ENCODE results near the gene LGALS1.

Gene LGALS1

DNA sequence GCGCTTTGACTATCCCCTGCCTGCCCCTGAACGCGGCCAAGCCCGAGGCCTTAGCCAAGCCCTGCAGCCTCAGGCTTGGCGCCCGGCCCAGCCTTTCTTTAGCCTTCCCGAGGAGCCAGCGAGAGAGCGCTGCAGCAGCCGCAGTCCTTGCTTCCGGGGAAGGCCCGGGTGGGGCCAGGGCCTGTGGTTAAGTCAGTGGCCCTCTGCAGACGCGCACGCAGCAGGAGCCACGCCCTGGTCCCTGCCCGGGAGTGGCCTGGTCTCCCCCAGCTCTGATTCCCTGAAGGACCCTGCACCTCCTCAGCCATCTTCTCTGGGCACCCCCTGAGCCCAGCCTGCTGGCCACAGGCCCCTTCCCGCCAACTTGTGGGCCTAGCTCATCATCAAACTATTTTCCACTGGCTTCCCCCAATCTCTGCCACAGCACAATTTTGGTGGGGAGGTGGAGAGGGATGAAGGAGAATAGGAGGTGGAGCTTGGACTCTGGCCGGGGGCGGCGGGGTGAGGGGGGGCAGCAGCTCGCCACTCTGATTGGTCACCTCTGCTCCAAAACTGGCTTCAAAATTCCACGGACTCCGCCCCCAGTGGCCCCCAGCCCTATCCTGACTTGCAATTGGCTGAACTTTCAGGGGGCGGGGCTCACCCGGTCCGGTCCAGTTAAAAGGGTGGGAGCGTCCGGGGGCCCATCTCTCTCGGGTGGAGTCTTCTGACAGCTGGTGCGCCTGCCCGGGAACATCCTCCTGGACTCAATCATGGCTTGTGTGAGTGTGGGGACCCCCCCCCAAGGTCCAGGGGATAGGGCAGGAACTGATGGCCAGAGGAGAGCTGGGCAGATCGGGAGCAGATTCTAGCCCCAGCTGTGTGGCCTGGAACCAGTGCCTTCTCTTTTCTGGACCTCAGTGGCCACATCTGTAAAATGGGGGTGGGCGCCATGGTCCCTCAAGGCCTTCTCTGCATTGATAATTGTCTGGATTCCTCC, at the start of gene LGALS1:
LGALS1 (plus strand) TSS at position 686 of the 979 bp plus-strand sequence; CDS start at position 753, 67 bp downstream.
- DNase-seq (ENCODE audit: low read depth in 2 of 2), result peak in 1 of 2 experiments; percentile 59

GRCh38 chr22:37625737-37626136, 49.7 kb upstream of the LGALS1 start:
- DNase-seq (ENCODE audit: low read depth in 2 of 2), result no peak

DNA sequence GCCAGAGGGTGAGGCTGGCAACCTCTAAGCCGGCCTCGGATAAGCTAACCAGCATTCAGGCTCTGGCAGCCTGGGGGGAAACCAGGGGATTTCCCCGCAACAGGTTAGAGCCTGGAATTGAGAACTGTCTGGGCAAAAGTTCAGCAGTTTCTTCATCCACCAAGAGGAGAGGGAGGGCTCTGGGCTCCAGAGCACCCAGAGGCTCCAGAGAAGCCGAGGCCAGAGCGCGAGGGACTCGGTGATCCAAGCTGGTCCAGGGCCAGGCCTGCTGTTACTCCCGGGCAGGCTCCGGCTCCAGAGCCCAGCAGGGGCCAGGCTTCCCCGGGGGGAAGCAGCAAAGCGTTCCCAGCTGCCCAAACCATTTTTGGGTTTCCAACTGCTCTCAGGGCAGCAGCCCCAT, 49.3 kb upstream of the LGALS1 start:
- DNase-seq (ENCODE audit: low read depth in 2 of 2), result no peak

- DNase-seq (ENCODE audit: low read depth in 2 of 2), result no peak
Observed at GRCh38 chr22:37626556-37627075, 48.8 kb upstream of the LGALS1 start.

DNA sequence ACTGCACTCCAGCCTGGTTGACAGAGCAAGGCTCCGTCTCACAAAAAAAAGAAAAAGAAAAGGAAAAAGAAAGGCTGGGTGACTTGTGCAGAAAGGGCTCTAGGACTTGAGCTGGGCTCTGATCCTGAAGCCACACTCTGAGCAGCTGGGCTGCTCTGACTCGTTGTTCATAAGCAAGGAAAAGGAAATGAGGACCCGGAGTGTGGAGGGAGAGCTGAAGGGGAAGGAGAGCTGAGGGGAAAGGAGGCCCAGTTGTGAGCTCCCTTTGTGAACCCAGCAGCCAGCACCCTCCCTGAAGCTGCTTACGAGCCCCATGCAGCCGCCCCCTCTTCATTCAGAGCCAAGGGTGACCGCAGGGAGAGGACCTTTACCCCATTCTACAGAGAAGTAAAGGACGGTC, 48.3 kb upstream of the LGALS1 start:
- DNase-seq (ENCODE audit: low read depth in 2 of 2), result no peak

GRCh38 chr22:37627545-37627944, 47.9 kb upstream of the LGALS1 start:
- no peak for DNase-seq (ENCODE audit: low read depth in 2 of 2)

DNA sequence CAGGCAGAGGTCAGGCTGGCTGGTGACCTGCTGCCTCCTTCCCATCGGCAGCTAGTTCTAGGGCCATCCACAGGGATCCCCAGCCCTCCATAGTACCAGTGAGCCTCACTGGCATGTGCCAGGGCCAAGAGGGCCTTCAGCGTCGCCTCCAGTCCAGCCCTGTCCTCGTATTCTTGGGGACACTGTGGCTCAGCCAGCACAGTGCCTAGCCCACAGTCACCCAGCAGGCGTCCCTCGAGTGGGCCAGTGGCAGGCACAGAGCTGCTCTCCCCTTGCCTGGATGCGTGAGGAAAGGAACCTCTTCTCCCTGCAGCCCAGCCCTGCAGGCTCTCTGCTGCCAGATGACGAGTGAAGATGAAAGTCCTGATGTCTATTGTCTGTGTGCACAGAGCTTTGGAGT, 46.6 kb upstream of the LGALS1 start:
- no peak for DNase-seq (ENCODE audit: low read depth in 2 of 2)

- no peak for DNase-seq (ENCODE audit: low read depth in 2 of 2)
Observed at GRCh38 chr22:37629928-37630327, 45.5 kb upstream of the LGALS1 start.

- no peak for DNase-seq (ENCODE audit: low read depth in 2 of 2)
Observed at GRCh38 chr22:37630839-37631435, 44.5 kb upstream of the LGALS1 start.

DNA sequence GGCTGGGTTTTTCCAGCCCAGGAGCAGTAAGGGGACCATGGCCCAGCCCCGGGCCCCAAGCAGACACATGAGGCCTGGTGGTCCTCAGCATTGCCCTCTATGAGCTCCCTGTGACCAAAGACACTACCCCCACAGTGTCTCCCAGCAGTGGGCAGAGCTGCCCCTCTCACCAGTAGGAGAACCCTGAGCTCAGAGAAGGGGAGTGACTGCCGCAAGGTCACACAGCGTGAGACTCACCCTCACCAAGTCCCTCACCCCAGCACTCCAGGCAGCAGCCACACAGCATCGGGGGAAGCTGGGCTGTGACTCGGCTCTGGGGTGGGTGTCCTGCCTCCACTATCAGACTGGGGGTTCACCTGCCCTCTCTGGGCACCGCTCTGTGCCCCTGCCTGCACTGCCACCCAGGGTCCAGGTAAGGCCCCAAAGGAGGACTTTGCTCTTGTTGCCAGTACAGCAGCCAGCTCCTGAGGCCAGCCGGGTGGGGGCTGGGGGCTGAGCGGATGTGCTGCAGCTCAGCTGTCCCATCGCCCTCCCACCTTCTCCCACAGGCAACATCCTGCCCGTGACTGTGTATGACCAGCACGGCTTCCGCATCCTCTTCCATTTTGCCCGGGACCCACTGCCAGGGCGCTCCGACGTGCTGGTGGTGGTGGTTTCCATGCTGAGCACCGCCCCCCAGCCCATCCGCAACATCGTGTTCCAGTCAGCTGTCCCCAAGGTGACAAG, 43.8 kb upstream of the LGALS1 start:
- no peak for DNase-seq (ENCODE audit: low read depth in 2 of 2)

GRCh38 chr22:37632174-37633088, 43.0 kb upstream of the LGALS1 start:
- DNase-seq (ENCODE audit: low read depth in 2 of 2), result no peak

GRCh38 chr22:37633089-37633624, 42.3 kb upstream of the LGALS1 start:
- DNase-seq (ENCODE audit: low read depth in 2 of 2), result no peak

DNA sequence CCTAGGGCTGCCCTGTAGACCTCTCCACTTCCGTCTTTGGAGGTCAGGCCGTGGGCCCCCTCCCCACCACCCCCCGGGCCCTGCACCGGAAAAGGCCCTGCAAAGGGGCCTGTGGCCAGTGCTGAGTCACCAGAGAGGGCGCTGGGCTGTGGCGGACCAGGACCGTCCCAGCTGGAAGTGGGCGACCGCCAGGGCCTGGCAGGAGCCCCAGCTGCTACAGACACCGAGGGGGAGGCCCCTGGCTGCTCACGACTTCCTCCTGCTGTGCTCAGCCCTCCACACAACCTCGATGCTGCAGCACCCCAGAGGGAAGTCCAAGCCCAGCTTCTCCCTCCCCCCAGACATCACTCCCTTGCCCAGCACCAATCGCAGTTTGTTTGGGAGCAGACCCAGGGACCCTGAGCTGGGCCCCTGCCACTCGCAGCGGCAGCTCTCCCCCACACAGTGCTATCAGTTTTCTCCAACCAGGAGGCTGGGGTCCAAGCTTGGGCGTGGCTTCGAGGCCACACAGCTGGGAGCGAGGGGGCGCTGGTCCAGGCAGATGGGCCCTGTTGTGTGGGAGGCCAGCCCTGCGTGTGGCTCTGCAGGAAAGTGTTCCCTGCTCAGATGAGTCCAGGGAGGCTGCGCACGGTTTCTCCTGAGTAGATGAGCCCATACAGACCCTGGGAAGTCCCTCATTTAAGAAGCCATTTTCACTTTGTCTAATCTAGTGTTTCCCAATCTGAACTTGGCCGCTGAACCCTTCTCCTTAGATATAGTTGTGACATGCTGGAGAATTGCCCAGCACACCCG, 41.6 kb upstream of the LGALS1 start:
- DNase-seq (ENCODE audit: low read depth in 2 of 2), result no peak

GRCh38 chr22:37634417-37634924, 41.0 kb upstream of the LGALS1 start:
- no peak for DNase-seq (ENCODE audit: low read depth in 2 of 2)

DNA sequence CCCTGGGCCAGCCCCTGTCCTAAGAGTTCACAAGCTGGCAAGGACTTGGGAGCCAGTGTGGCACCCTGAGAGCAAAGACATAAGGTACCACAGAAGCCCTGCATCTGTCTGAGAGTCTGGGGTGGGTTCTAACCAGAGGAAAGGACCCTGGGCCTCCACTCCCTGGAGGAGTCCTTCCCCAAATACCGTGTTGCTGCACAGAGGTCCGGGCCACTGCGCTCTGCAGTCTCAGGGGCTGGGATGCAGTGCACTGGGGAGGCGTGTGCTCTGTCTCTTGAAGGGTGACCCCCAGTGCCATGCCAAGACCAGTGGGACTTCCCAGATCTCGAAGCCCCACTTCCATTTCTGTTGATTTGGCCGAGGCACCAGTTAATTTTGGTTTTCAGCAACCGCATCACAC, 40.3 kb upstream of the LGALS1 start:
- DNase-seq (ENCODE audit: low read depth in 2 of 2), result no peak

GRCh38 chr22:37636186-37636948, 39.1 kb upstream of the LGALS1 start:
- DNase-seq (ENCODE audit: low read depth in 2 of 2), result no peak

- no peak for DNase-seq (ENCODE audit: low read depth in 2 of 2)
Observed at GRCh38 chr22:37636949-37637273, 38.5 kb upstream of the LGALS1 start.

- no peak for DNase-seq (ENCODE audit: low read depth in 2 of 2)
Observed at GRCh38 chr22:37638391-37639069, 36.9 kb upstream of the LGALS1 start.
